Neural progenitor cell (in vitro differentiated cells): ENCODE measurements around the gene CSK. TPM values are rescaled to one million over a fixed set of nuclear protein-coding genes. Genes with fewer than 3 reads are reported as not detected.

ENCODE experiments used
- DNase-seq: peaks from one replicate; pipeline ENCODE4 v3.0.0-alpha.2; 2016; ENCODE audit warnings: low spot score
- H2AFZ ChIP-seq: fragments of 200-600 bp; sonication (generic); replicated peaks from 2 replicates; pipeline ENCODE4 v1.6.1; 2016; ENCODE audit warnings: antibody characterized with exemption
- H3F3A ChIP-seq: fragments of 200-600 bp; sonication (generic); 2 replicates; pipeline ENCODE4 v1.6.1; 2016; ENCODE audit warnings: antibody characterized with exemption, low read depth
- H3K27ac ChIP-seq: fragments of 200-600 bp; sonication (generic); 2 replicates; pipeline ENCODE4 v1.5.1; 2016; ENCODE audit warnings: mild to moderate bottlenecking
- H3K27me3 ChIP-seq: fragments of 200-600 bp; sonication (generic); 2 replicates; pipeline ENCODE4 v1.6.1; 2016; ENCODE audit warnings: mild to moderate bottlenecking, moderate library complexity
- H3K36me3 ChIP-seq: fragments of 200-600 bp; sonication (generic); 2 replicates; pipeline ENCODE4 v1.5.1; 2016
- H3K4me1 ChIP-seq: fragments of 200-600 bp; sonication (generic); 2 replicates; pipeline ENCODE4 v1.6.1; 2016; ENCODE audit warnings: mixed run types
- H3K4me2 ChIP-seq: fragments of 200-600 bp; sonication (generic); 2 replicates; pipeline ENCODE4 v1.6.1; 2016
- H3K4me3 ChIP-seq: fragments of 200-600 bp; sonication (generic); 2 replicates; pipeline ENCODE4 v1.5.1; 2016
- H3K79me2 ChIP-seq: fragments of 200-600 bp; sonication (generic); 2 replicates; pipeline ENCODE4 v1.6.1; 2016; ENCODE audit warnings: low read depth
- H3K9ac ChIP-seq: fragments of 200-600 bp; sonication (generic); 2 replicates; pipeline ENCODE4 v1.6.1; 2016
- H3K9me3 ChIP-seq: fragments of 200-600 bp; sonication (generic); 2 replicates; pipeline ENCODE4 v1.5.1; 2016; ENCODE audit warnings: low read depth
- H4K20me1 ChIP-seq: fragments of 200-600 bp; sonication (generic); 2 replicates; pipeline ENCODE4 v1.6.1; 2016; ENCODE audit warnings: low read depth
- H3K27ac Mint-ChIP-seq: 3 replicates; pipeline ENCODE4 v1.8.0; 2021; ENCODE audit warnings: mixed read lengths
- H3K27me3 Mint-ChIP-seq: 2 replicates; pipeline ENCODE4 v1.8.0; 2022; ENCODE audit warnings: low read depth, mild to moderate bottlenecking, inconsistent platforms, moderate library complexity, mixed read lengths; ENCODE audit not compliant: insufficient read depth
- H3K36me3 Mint-ChIP-seq: 3 replicates; pipeline ENCODE4 v1.8.0; 2021; ENCODE audit warnings: mixed read lengths
- H3K4me1 Mint-ChIP-seq: 3 replicates; pipeline ENCODE4 v1.8.0; 2021; ENCODE audit warnings: mixed read lengths
- H3K4me3 Mint-ChIP-seq: 3 replicates; pipeline ENCODE4 v1.8.0; 2021; ENCODE audit warnings: mild to moderate bottlenecking, moderate library complexity, mixed read lengths
- H3K9me3 Mint-ChIP-seq: 3 replicates; pipeline ENCODE4 v1.8.0; 2020; ENCODE audit warnings: mixed read lengths
- EZH2 ChIP-seq: fragments of 200-600 bp; sonication (generic); IDR thresholded peaks from 2 replicates; pipeline ENCODE4 v1.6.1; 2017; ENCODE audit warnings: antibody characterized with exemption, mild to moderate bottlenecking, moderate library complexity
- EZH2phosphoT487 ChIP-seq: fragments of 200-600 bp; sonication (generic); IDR thresholded peaks from 2 replicates; pipeline ENCODE4 v1.6.1; 2017; ENCODE audit warnings: antibody characterized with exemption
- total RNA-seq: library from RNA; depleted of rRNA; stranded (reverse); fragments of >200 nt; gene quantifications from 2 replicates; pipeline ENCODE4 v1.2.3, GENCODE V29; 2015; ENCODE audit warnings: low replicate concordance
- TF ChIP-seq, protein P1 (sequence below): fragments of 200-600 bp; sonication (generic); IDR thresholded peaks from 2 replicates; pipeline ENCODE4 v1.5.1; 2017; ENCODE audit warnings: antibody characterized with exemption, mild to moderate bottlenecking

Gene CSK
- total RNA-seq, 1 donor from 2014 or later: 18.3 TPM

DNA sequence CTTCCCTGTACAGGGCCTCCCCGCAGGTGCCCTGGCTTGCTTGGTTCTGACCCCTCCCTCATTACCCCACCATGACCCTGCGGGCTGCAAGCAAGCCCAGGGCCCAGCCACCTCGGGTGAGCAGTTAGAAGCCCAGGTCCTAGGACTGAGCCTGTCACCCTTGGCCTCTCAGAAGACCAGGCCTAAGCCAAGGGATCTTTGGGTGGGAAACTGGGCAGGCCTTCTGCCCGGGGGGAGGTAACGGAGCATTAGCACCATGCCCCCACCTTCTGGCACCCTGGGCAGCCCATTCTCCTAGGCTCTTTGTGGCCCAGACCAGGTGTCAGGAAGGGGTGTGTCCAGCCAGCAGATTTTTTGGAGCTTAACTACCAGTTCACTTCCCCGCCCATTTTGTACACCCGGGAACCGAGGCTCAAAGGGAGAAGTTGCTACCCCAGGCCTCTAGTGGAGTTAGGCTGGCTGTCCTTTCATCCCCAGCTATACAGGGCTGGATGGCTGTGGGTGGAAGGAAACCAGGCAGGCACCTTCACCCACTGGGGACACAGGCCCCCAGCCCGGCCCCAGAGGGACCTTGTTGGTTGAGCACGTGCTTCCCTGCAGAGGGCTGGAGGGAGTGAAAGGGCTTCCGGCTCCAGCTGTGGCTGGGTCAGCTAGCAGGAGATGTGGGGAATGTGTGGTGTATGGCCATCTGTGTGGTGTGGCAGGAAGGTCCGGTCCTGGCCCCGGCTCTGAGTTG is 1.4 kb downstream of the CSK start:
- no peaks in the 10 kb centered on the region for H3K36me3 Mint-ChIP-seq
- Histone ChIP-seq H3K4me3 (peak overlapping the region; percentile 68), H3F3A (no peaks in the 10 kb centered on the region), H3K79me2 (peaks cover 52% of the 10 kb centered on the region), H3K9me3 (no peaks in the 10 kb centered on the region), H3K4me2 (peak overlapping the region; percentile 81), H3K27ac (no peak overlapping the region), H3K4me1 (peaks cover 18% of the 10 kb centered on the region), H3K36me3 (no peaks in the 10 kb centered on the region), H2AFZ (no peak overlapping the region), H3K27me3 (peaks cover 21% of the 10 kb centered on the region), H4K20me1 (peaks cover 57% of the 10 kb centered on the region), H3K9ac (peak overlapping the region; percentile 35)
- no peak for TF ChIP-seq EZH2
- TF ChIP-seq EZH2phosphoT487: no peak
- TF ChIP-seq, protein P1, sequence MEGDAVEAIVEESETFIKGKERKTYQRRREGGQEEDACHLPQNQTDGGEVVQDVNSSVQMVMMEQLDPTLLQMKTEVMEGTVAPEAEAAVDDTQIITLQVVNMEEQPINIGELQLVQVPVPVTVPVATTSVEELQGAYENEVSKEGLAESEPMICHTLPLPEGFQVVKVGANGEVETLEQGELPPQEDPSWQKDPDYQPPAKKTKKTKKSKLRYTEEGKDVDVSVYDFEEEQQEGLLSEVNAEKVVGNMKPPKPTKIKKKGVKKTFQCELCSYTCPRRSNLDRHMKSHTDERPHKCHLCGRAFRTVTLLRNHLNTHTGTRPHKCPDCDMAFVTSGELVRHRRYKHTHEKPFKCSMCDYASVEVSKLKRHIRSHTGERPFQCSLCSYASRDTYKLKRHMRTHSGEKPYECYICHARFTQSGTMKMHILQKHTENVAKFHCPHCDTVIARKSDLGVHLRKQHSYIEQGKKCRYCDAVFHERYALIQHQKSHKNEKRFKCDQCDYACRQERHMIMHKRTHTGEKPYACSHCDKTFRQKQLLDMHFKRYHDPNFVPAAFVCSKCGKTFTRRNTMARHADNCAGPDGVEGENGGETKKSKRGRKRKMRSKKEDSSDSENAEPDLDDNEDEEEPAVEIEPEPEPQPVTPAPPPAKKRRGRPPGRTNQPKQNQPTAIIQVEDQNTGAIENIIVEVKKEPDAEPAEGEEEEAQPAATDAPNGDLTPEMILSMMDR: no peak
- H3K27me3 Mint-ChIP-seq: peaks cover 11% of the 10 kb centered on the region
- H3K9me3 Mint-ChIP-seq: no peaks in the 10 kb centered on the region
- peak overlapping the region; percentile 91 for H3K4me3 Mint-ChIP-seq
- H3K27ac Mint-ChIP-seq: no peak overlapping the region
- H3K4me1 Mint-ChIP-seq: peaks cover 61% of the 10 kb centered on the region
- peak; percentile 49 for DNase-seq

DNA sequence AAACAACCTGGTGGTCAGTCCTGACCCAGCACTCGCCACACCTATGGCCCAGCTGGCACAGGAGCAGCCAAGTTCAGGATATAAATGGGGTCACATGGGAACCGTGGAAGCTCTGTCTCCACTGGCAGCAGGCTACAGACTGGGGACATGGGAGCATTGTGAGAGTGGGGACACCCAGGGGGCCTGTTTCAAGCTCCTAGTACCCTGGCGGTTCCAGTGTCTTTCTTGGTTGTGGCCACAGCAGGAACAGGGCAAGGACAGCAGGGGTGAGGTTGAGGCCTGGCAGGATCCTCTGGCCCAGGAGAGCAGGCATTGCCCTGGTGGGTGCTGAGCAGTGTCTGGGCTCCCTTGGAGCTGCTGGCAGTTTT is 1.9 kb downstream of the CSK start:
- Mint-ChIP-seq H3K27me3 (peaks cover 11% of the 10 kb centered on the region), H3K27ac (no peak overlapping the region), H3K4me3 (peak overlapping the region; percentile 91), H3K4me1 (peaks cover 62% of the 10 kb centered on the region), H3K9me3 (no peaks in the 10 kb centered on the region), H3K36me3 (no peaks in the 10 kb centered on the region)
- peaks cover 63% of the 10 kb centered on the region for H4K20me1 ChIP-seq
- H3K4me3 ChIP-seq: peak overlapping the region; percentile 68
- peaks cover 21% of the 10 kb centered on the region for H3K27me3 ChIP-seq
- peaks cover 58% of the 10 kb centered on the region for H3K79me2 ChIP-seq
- H3K9me3 ChIP-seq: no peaks in the 10 kb centered on the region
- H3K4me2 ChIP-seq: peak overlapping the region; percentile 81
- TF ChIP-seq, protein P1: no peak
- TF ChIP-seq EZH2 (no peak), EZH2phosphoT487 (no peak)
- no peaks in the 10 kb centered on the region for H3F3A ChIP-seq
- no peaks in the 10 kb centered on the region for H3K36me3 ChIP-seq
- no peak for DNase-seq
- no peak overlapping the region for H3K9ac ChIP-seq
- no peak overlapping the region for H2AFZ ChIP-seq
- no peak overlapping the region for H3K27ac ChIP-seq
- peaks cover 24% of the 10 kb centered on the region for H3K4me1 ChIP-seq

DNA sequence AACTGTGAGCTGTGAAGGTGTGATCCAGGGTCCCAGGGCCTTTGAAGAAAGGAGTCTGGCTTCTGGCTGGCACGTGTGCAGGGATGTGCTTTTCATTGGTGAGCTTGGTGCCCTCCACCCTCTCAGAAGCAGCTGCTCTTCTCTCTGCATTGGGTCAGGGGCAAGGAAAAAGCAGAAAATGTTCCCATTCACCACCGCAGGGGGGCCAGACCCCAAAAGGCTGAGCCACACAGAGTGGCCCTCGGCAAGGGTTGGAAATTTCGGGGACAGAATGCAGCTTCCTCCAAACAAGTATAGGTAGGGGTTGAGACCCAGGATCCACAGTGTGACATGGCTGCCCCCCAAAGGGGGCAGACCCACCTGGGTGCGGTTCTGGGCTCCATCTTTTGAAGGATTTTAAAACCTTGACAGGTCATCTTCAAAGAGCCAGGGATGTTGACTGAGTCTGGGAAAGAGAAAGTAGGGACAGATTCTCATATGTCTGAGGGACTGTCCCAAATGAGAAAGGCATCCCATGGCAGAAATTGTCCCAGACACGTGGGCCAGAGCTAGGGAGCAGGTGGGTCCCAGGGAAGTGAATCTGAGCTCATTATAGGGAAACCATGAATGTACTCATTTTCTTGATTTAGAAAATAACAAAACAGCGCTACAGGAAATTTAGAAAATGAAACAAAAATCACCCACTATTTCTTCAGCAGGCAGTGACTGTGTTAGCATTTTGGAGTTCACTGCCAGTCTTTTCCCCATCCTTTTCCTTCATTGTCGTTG is 2.7 kb downstream of the CSK start:
- Mint-ChIP-seq H3K4me3 (no peak overlapping the region), H3K9me3 (no peaks in the 10 kb centered on the region), H3K36me3 (no peaks in the 10 kb centered on the region), H3K27me3 (peaks cover 11% of the 10 kb centered on the region), H3K4me1 (peaks cover 59% of the 10 kb centered on the region), H3K27ac (peak overlapping the region; percentile 29)
- Histone ChIP-seq H4K20me1 (peaks cover 71% of the 10 kb centered on the region), H3K4me1 (peaks cover 30% of the 10 kb centered on the region), H3K27me3 (peaks cover 21% of the 10 kb centered on the region), H3K9ac (no peak overlapping the region), H3K79me2 (peaks cover 66% of the 10 kb centered on the region), H2AFZ (no peak overlapping the region), H3K4me3 (no peak overlapping the region), H3K9me3 (no peaks in the 10 kb centered on the region), H3K36me3 (no peaks in the 10 kb centered on the region), H3K27ac (no peak overlapping the region), H3K4me2 (no peak overlapping the region), H3F3A (no peaks in the 10 kb centered on the region)
- DNase-seq: no peak
- TF ChIP-seq EZH2 (no peak), EZH2phosphoT487 (no peak)
- TF ChIP-seq, protein P1: no peak
